ENCODE measurements around the gene PTPRM.

- TF ChIP-seq CTCF (IDR thresholded peaks at IDR 0.05; ENCODE audit: insufficient read depth, low read length, poor library complexity, severe bottlenecking) (no peak), EZH2phosphoT487 (conservative IDR thresholded peaks at IDR 0.05; ENCODE audit: low read length) (no peak)
These were observed 842.0 kb downstream of the PTPRM start for GRCh38 chr18:8409151-8409550.

All from SU-DHL-6 (cell line).